ENCODE results near the gene APIP.

Gene APIP

DNA sequence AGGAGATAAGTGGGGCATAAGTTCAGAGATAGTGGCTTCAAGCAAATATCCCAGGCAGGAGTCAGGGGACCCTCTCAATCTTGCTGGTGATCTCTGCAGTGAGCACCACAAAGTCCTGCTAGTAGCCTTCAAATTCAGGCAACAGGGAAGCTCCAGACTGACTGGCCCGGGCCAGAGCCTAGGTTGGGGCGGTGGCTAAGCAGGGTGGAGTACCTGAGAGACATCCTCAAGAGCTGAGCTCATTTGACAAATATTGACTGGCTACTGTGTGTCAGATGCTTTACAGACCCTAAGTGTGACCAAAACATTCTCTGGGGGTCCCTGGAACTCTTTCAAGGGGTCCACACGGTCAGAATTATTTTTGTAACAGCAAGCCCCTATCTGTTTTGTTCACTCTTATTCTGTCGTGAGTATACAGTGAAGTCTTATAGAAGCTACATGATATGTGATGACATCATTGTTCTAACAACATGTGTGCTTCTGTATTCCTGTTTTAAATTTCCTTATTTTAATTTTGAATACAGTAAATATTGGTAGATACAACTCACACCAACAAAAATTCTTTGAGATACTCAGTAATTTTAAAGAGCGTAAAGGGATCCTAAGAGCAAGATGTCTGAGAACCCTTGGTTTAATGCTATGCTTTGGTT lies 71.6 kb downstream of the APIP start:
- no peak for DNase-seq (ENCODE audit: low read depth in 2 of 2, low spot score in 1 of 2)

DNA sequence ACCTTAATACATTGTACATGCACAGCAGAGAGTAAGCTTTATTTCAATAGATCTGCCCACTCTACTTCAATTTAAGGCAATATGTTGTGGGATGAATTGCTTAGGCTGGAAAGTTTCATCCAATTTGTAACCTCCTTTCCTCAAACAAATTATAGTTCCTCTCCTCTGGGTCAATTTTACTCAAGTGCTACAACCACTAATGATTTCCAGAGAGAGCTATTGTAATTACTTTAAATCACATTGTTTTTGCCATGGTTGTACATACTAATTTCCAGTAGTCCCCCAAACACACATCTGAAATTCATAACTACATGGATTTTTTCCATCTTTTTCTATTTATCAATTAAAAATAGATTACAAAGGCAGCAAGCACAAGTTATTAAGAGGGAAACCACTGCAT lies 72.9 kb downstream of the APIP start:
- no peak for DNase-seq (ENCODE audit: low read depth in 2 of 2, low spot score in 1 of 2)

DNA sequence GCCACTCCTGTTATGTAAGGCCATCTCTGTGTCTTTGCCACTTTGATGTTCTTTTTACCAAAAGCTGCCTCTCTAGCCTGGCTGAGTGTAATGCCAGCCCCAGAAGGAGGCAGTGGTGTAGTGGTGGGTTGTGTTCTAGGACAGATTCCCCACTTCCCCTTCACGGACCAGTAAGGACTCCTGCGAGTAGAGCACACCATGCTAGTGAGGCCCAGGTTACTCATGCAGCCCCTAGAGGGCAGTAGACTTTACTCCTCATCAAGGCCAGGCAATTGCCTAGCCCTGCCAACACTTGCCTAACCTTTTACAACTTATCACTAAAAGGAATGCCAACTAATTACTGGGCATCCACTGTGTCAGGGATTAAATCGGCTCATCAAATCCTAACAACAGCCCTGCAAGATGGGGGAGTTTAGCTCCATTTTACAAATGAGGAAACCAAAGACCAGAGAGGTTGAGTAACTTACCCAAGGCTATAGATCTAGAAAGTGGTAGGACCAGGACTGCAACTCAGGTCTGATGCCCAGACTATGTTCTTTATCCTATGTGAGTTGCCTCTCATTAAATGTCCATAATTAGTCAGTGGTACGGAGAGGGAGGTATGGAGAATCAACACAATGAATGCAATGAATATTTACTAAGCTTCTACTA lies 75.3 kb downstream of the APIP start:
- no peak for DNase-seq (ENCODE audit: low read depth in 2 of 2, low spot score in 1 of 2)

DNA sequence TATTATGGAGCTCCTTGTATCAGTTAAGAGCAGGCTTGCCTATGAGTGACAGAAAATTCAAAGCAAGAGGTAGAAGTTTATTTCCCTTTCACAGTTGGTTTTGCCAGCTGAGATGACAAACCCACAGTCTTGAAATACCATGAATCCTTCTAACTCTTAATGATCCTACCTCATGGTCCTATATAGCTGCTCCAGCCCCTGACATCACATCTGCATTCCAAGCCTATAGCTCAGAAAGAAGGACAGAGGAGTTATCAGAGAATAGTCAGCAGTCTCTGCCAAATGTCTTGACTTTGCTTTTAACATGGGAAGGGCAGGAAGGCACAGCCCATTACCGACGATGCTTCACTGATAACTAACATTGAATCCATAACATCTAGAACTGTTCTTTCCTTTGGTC lies 76.2 kb downstream of the APIP start:
- DNase-seq (ENCODE audit: low read depth in 2 of 2, low spot score in 1 of 2) = no peak

DNA sequence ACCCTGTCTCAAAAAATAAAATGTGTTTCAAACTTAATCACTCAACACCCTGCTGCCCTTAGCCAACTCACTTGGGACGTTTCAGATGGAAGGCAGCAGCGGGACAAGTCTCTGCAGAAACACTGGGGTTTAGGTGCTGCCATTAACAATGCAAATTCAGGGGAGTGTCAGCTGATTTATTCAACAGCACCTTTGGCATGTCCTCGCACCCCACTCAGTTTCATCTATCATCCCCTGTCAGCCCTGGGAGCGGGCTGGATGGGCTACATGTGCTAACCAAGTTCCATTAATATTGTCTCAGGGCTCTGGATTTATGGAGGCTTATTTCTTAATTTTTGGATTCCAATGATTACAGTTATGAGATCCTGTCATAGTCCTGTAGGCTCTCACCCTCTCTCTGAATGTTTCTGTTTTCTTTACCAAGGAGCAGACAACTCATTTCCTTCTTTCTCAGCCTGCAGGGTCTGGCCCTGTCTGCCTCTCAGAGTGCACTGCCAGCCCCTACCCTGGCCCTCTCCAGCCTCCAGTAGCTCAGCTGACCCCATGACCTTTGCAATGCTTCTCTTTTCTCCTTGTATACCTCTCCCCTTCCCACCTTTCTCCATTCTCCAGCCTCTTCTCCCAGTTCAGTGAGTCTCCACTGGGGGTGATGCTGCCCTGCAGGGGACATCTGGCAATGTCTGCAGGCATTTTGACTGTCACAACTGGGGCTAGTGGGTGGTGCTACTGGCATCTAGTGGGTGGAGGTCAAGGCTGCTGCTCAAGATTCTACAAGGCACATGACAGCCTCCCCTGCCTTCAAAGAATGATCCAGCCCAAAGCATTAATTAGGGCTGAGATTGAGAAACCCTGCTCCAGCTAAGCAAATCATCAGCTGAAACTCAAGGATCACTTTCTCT lies 79.0 kb downstream of the APIP start:
- DNase-seq (ENCODE audit: low read depth in 2 of 2, low spot score in 1 of 2) = no peak

DNA sequence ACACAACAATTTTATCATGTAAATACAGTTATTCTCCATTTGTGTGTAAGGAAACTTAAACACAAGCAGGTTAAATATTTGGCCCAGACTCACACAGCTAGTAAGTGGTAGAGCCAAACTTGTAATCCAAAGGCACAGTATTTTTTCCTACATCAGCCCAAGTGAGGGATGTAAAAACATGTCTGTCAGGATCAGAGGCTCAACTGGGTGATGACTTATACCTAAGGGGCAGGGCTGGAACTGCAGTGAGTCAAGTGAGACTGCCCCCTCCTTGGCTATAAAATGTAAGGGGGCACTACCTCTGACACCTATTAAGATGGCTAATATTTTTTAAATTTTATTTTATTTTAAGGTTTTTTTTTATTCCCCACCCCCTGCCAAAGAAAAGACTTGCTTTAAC lies 82.6 kb downstream of the APIP start:
- DNase-seq (ENCODE audit: low read depth in 2 of 2, low spot score in 1 of 2) = no peak

Measured in stimulated activated CD8-positive, alpha-beta memory T cell treated with anti-CD3 and anti-CD28 coated beads, Interleukin-4, amount 100 ng/mL, for 4 hours (primary cell).